Activated naive CD4-positive, alpha-beta T cell treated with anti-CD3 and anti-CD28 coated beads, Interleukin-2, amount 10 ng/mL, durations not matched to agents 7 days and 5 days (primary cell): ENCODE results near the gene TOMM70.
"Not testable (repeated sequence)": the region's sequence is repeated elsewhere in the genome, so short reads cannot be mapped to it uniquely, and the experiment has no call there.

Experiments
- CTCF ChIA-PET: fragments of 350-600 bp; sonication (Branson Sonifier 250); formaldehyde crosslinking; loops from one replicate; lab custom pipeline; 2021; ENCODE audit warnings: antibody characterized with exemption; lab: Charles Lee
- DNase-seq: peaks from one replicate; pipeline ENCODE4 v3.0.0-alpha.2; 2020
- H3K27ac Mint-ChIP-seq: one replicate; pipeline ENCODE4 v1.8.0; 2021; ENCODE audit warnings: mild to moderate bottlenecking, moderate library complexity, mixed read lengths
- H3K27me3 Mint-ChIP-seq: one replicate; pipeline ENCODE4 v1.8.0; 2021; ENCODE audit warnings: mild to moderate bottlenecking, mixed read lengths
- H3K36me3 Mint-ChIP-seq: one replicate; pipeline ENCODE4 v1.8.0; 2021; ENCODE audit warnings: mixed read lengths
- H3K4me1 Mint-ChIP-seq: one replicate; pipeline ENCODE4 v1.8.0; 2021; ENCODE audit warnings: mixed read lengths
- H3K4me3 Mint-ChIP-seq: one replicate; pipeline ENCODE4 v1.8.0; 2021; ENCODE audit warnings: mild to moderate bottlenecking, moderate library complexity, mixed read lengths
- H3K9me3 Mint-ChIP-seq: one replicate; pipeline ENCODE4 v1.8.0; 2021; ENCODE audit warnings: mixed read lengths

Gene TOMM70

GRCh38 chr3:100400780-100401673 is at the start of gene TOMM70, which contains the start of gene LNP1:
Gene TOMM70 (minus strand): TSS chr3:100401089. CDS start chr3:100400949, 140 bp downstream.
Gene LNP1 (plus strand): TSS chr3:100401539. CDS start chr3:100429730, 28,191 bp downstream.
- Mint-ChIP-seq H3K4me1 (peaks cover 64% of the 10 kb centered on the region), H3K27me3 (no peaks in the 10 kb centered on the region), H3K9me3 (peaks cover 4% of the 10 kb centered on the region), H3K4me3 (peak within 1 kb of the TSS; percentile 96), H3K27ac (peak within 1 kb of the TSS; percentile 98), H3K36me3 (peaks cover 14% of the 10 kb centered on the region)
- peak; percentile 98 for DNase-seq
- CTCF ChIA-PET: interaction anchor here (0.6 to 1.5 kb wide), 6 partner anchors 19 to 533 kb away, joined by 3 read pairs; no protein-coding TSS in a partner anchor

GRCh38 chr3:100449214-100449613 is 48.3 kb upstream of the TOMM70 start:
- Mint-ChIP-seq H3K4me3 (no peak overlapping the region), H3K27ac (no peak overlapping the region), H3K4me1 (no peaks in the 10 kb centered on the region), H3K27me3 (no peaks in the 10 kb centered on the region), H3K9me3 (peaks cover 6% of the 10 kb centered on the region), H3K36me3 (no peaks in the 10 kb centered on the region)
- DNase-seq: no peak
- CTCF ChIA-PET: interaction anchor here (0.6 to 0.7 kb wide), 2 partner anchors 57 to 292 kb away, joined by 3 read pairs; no protein-coding TSS in a partner anchor

GRCh38 chr3:100448079-100448478 is 47.2 kb upstream of the TOMM70 start:
- DNase-seq: no peak
- CTCF ChIA-PET: no interaction called here
- Mint-ChIP-seq H3K36me3 (no peaks in the 10 kb centered on the region), H3K27ac (no peak overlapping the region), H3K4me1 (no peaks in the 10 kb centered on the region), H3K4me3 (no peak overlapping the region), H3K9me3 (peaks cover 8% of the 10 kb centered on the region), H3K27me3 (no peaks in the 10 kb centered on the region)

- DNase-seq, H3K4me1 Mint-ChIP-seq, H3K9me3 Mint-ChIP-seq, H3K27ac Mint-ChIP-seq, H3K27me3 Mint-ChIP-seq, H3K36me3 Mint-ChIP-seq, H3K4me3 Mint-ChIP-seq, CTCF ChIA-PET: not testable (repeated sequence)
These were observed 46.2 kb upstream of the TOMM70 start for GRCh38 chr3:100447067-100447466.

GRCh38 chr3:100443690-100444089 is 42.8 kb upstream of the TOMM70 start:
- no peak for DNase-seq
- Mint-ChIP-seq H3K4me1 (peaks cover 12% of the 10 kb centered on the region), H3K4me3 (no peak overlapping the region), H3K27me3 (no peaks in the 10 kb centered on the region), H3K36me3 (no peaks in the 10 kb centered on the region), H3K9me3 (peaks cover 8% of the 10 kb centered on the region), H3K27ac (no peak overlapping the region)
- CTCF ChIA-PET: no interaction called here

GRCh38 chr3:100440895-100441294 is 40.0 kb upstream of the TOMM70 start:
- Mint-ChIP-seq H3K27ac (no peak overlapping the region), H3K4me3 (no peak overlapping the region)

GRCh38 chr3:100438623-100438974 is 37.7 kb upstream of the TOMM70 start:
- Mint-ChIP-seq H3K36me3 (peaks cover 2% of the 10 kb centered on the region), H3K4me1 (peaks cover 12% of the 10 kb centered on the region), H3K4me3 (no peak overlapping the region), H3K27me3 (no peaks in the 10 kb centered on the region), H3K9me3 (no peaks in the 10 kb centered on the region), H3K27ac (no peak overlapping the region)
- CTCF ChIA-PET: interaction anchor here (0.7 kb wide), 1 partner anchor 24 kb away, joined by 3 read pairs; no protein-coding TSS in a partner anchor
- no peak for DNase-seq

More at GRCh38 chr3:100440895-100441294, 40.0 kb upstream of the TOMM70 start:
- Mint-ChIP-seq H3K27me3 (no peaks in the 10 kb centered on the region), H3K36me3 (no peaks in the 10 kb centered on the region), H3K4me1 (peaks cover 12% of the 10 kb centered on the region), H3K9me3 (peaks cover 2% of the 10 kb centered on the region)
- DNase-seq: peak; percentile 30
- CTCF ChIA-PET: interaction anchor here (0.7 kb wide), 1 partner anchor 39 kb away, joined by 3 read pairs; the partner anchor contains the start of gene LNP1

GRCh38 chr3:100437721-100438622 is 37.1 kb upstream of the TOMM70 start:
- CTCF ChIA-PET: interaction anchor here (1.8 kb wide), 1 partner anchor 25 kb away, joined by 4 read pairs; no protein-coding TSS in a partner anchor
- Mint-ChIP-seq H3K4me3 (no peak overlapping the region), H3K27me3 (no peaks in the 10 kb centered on the region), H3K9me3 (no peaks in the 10 kb centered on the region), H3K4me1 (peaks cover 12% of the 10 kb centered on the region), H3K27ac (no peak overlapping the region), H3K36me3 (peaks cover 2% of the 10 kb centered on the region)
- no peak for DNase-seq

- CTCF ChIA-PET: interaction anchor here (1.8 kb wide), 1 partner anchor 26 kb away, joined by 4 read pairs; no protein-coding TSS in a partner anchor
- Mint-ChIP-seq H3K9me3 (no peaks in the 10 kb centered on the region), H3K27ac (no peak overlapping the region), H3K27me3 (no peaks in the 10 kb centered on the region), H3K4me3 (no peak overlapping the region), H3K4me1 (peaks cover 12% of the 10 kb centered on the region), H3K36me3 (peaks cover 2% of the 10 kb centered on the region)
- no peak for DNase-seq
These were observed 36.1 kb upstream of the TOMM70 start for GRCh38 chr3:100436951-100437350.

GRCh38 chr3:100429187-100429716 is 28.4 kb upstream of the TOMM70 start:
- H3K9me3 Mint-ChIP-seq: no peaks in the 10 kb centered on the region
- no peaks in the 10 kb centered on the region for H3K36me3 Mint-ChIP-seq
- no peak overlapping the region for H3K4me3 Mint-ChIP-seq
- H3K4me1 Mint-ChIP-seq: no peaks in the 10 kb centered on the region
- DNase-seq: no peak
- no peak overlapping the region for H3K27ac Mint-ChIP-seq
- peaks cover 4% of the 10 kb centered on the region for H3K27me3 Mint-ChIP-seq
- CTCF ChIA-PET: no interaction called here

GRCh38 chr3:100427699-100428098 is 26.8 kb upstream of the TOMM70 start:
- no peak overlapping the region for H3K27ac Mint-ChIP-seq
- H3K4me3 Mint-ChIP-seq: no peak overlapping the region
- H3K27me3 Mint-ChIP-seq: peaks cover 4% of the 10 kb centered on the region
- no peak for DNase-seq
- H3K4me1 Mint-ChIP-seq: no peaks in the 10 kb centered on the region
- no peaks in the 10 kb centered on the region for H3K9me3 Mint-ChIP-seq
- CTCF ChIA-PET: no interaction called here
- H3K36me3 Mint-ChIP-seq: no peaks in the 10 kb centered on the region

GRCh38 chr3:100426067-100426682 is 25.3 kb upstream of the TOMM70 start:
- H3K27me3 Mint-ChIP-seq: peaks cover 4% of the 10 kb centered on the region
- no peaks in the 10 kb centered on the region for H3K36me3 Mint-ChIP-seq
- no peaks in the 10 kb centered on the region for H3K4me1 Mint-ChIP-seq
- no peak overlapping the region for H3K4me3 Mint-ChIP-seq
- H3K9me3 Mint-ChIP-seq: no peaks in the 10 kb centered on the region
- H3K27ac Mint-ChIP-seq: no peak overlapping the region
- DNase-seq: no peak
- CTCF ChIA-PET: no interaction called here

- CTCF ChIA-PET: no interaction called here
- Mint-ChIP-seq H3K36me3 (no peaks in the 10 kb centered on the region), H3K27ac (no peak overlapping the region), H3K9me3 (no peaks in the 10 kb centered on the region), H3K4me3 (no peak overlapping the region), H3K27me3 (peaks cover 4% of the 10 kb centered on the region), H3K4me1 (no peaks in the 10 kb centered on the region)
- DNase-seq: no peak
These were observed 24.4 kb upstream of the TOMM70 start for GRCh38 chr3:100425316-100425715.
